CD4-positive, alpha-beta T cell treated with Interleukin-17A for 1 hour (primary cell): ENCODE results near the gene GSK3B.
"Not testable (repeated sequence)": the region's sequence is repeated elsewhere in the genome, so short reads cannot be mapped to it uniquely, and the experiment has no call there.

ENCODE experiments used
- DNase-seq: peaks from one replicate; pipeline ENCODE4 v3.0.0-alpha.2; 2020

Gene GSK3B

GRCh38 chr3:120052225-120052624 lies 42.0 kb downstream of the GSK3B start:
- no peak for DNase-seq

DNA sequence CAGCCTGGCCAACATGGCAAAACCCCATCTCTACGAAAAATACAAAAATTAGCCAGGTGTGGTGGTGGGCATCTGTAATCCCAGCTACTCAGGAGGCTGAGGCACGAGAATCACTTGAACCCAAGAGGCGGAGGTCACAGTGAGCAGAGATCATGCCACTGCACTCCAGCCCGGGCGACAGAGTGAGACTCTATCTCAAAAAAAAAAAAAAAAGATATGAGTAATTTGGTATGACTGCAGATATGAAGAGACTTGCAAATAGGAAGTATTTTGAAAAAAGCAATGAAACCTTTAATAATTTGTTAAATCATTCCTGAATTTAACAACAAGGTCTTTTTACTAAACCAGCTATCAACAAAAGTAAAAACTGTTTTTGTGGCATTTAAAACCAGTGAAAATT lies 42.7 kb downstream of the GSK3B start:
- not testable (repeated sequence) for DNase-seq

DNA sequence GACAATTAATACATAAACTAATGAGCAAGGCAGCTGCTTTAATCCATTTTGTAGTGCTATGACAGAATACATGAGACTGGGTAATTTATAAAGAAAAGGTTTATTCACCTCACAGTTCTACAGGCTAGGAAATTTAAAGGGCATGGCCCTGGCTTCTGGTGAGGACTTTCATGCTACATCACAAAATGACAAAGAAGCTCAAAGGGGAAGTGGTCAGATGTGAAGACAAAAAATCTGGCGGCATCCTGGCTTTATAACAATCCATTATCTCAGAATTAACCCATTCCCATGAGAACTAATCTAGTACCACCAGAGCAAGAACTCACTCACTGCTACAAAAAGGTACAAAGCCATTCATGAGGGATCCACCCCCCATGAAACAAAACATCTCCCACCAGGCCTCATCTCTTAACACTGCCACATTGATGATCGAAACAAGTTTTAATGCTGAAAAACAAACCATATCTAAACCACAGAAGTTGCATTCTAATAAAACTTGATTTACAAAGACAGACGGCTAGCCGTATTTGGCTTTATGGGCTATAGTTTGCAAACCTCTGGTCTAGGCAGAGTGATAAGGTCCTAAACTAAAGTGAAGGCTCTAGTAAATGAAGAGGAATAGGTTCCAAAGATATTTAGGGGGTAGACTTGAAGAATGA lies 44.2 kb downstream of the GSK3B start:
- no peak for DNase-seq

GRCh38 chr3:120049072-120049471 lies 45.2 kb downstream of the GSK3B start:
- no peak for DNase-seq

DNA sequence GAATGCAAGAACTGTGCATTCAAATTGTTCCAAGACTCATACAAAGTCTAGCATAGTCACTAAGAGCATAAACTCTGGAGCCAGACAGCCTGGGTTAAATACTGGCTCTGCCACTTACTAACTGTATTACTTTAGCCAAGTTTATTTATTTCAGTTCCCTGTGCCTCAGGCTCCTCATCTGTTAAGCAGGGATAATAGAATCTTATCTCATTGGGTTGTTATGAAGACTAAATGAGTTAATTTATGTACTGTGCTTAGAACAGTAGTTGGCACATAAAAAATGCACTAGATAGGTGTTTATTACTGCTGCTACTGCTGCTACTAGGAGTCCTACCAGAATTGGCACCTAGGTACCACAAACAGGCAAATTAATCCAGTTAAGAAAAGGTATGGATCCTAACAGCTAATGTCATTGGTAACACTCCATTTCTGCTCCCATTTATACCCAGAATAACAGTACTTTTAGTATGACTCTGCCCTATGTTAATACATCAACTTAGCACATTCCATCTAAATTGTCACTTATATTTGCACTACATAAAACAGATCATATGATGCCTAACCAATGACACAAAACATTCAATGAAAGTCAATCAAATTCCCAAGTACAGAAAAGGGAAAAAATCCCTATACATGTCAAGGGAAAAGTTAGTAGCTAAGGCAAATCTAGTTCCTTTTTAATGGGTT lies 45.7 kb downstream of the GSK3B start:
- DNase-seq = no peak

GRCh38 chr3:120047686-120048085 lies 46.6 kb downstream of the GSK3B start:
- no peak for DNase-seq

DNA sequence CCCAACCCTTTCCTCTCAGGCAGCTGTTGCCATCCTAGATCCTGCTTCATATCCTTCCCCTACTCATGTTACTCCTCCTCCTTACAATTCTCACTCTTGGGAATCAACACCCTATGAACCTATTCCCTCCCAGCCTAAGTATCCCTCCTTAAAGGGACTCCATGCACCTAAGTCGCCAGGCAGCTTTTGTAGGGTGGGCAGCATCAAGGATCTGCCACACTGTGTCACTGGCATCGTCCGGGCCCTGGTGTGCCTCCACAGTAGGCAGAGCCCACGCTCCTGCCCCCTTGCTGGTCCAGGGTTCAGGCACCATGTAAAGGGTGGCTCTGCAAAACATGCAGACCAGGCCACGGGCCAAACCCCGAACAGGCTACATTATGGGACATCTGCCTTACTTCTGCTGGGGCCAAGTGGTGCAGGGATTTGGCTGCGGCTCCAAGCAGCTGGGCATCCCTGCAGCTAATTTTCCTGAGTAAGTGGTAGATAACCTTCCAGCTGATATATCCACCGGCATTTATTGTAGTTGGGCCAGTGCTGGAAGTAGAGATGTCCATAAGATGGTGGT lies 53.4 kb downstream of the GSK3B start:
- no peak for DNase-seq

DNA sequence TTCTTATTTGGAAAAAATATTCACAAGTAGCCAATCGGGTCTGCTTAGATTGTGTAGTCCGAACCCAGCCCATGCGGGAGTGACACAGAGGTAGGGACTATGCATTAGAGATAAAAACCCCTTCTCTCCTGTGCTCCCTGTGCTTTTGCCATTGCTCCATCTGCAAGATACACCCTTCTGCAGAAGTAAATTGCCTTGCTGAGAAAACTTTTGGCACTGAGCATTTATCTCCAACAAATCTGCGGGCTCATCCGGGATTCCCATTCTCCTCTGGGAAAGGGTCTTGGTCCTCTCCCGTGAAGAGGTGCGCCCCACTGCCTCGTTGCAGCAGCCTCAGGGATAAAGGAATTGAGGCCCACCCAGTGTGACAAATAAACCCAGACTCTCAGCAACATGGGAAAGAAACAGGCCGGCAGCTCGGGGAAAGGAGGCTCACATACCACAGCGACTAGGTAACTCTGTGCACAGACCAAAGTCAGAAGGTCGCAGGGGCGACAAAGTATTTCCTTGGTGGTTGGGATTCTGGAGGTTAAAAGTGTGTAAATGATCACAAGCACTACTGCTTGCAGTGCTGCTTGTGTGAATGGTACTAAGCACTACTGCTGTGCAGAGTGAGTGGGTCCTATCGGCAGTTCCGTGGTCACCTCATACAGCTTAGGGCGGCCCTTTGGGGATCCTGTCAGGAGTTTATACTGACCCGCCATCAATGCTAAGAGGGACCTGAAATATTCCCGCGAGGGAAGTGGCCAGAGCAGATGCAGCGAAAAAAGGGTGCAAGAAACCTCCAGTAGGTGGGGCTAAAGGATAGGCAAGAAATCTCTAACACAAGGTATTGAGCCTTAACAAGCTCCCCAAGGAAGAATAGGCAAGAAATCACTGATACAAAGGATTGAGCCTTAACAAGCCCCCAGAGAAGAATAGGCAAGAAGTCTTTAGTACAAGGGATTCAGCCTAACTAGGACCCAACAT lies 54.3 kb downstream of the GSK3B start:
- no peak for DNase-seq

DNA sequence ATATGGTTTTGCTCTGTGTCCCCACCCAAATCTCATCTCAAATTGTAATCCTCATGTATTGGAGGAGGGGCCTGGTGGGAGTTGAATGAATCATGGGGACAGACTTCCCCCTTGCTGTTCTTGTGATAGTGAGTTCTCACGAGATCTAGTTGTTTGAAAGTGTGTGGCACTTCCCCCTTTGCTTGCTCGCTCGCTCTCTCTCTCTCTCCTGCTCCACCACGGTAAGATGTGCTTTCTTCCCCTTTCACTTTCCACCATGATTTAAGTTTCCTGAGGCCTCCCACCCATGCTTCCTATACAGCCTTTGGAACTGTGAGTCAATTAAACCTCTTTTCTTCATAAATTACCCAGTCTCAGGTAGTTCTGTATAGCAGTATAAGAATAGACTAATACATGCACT lies 60.7 kb downstream of the GSK3B start:
- DNase-seq = no peak

GRCh38 chr3:120031561-120031960 lies 62.7 kb downstream of the GSK3B start:
- DNase-seq = no peak

- no peak for DNase-seq
These were observed 64.5 kb downstream of the GSK3B start for GRCh38 chr3:120029749-120030148.

GRCh38 chr3:120028271-120029047 lies 65.8 kb downstream of the GSK3B start:
- DNase-seq = no peak

DNA sequence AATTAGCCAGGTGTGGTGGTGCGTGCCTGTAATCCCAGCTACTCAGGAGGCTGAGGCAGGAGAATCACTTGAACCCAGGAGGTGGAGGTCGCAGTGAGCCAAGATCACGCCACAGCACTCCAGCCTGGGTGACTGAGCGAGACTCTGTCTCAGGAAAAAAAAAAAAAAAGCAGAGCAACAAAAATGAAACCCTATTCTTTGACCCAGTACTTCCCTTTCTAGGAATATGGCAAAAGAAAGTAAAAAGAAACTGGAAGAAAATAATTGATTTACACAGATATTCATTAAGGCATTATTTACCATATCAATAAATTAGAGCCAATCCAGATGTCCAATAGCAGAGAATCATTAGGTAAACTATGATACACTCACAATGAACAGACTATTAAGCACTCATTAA lies 67.0 kb downstream of the GSK3B start:
- DNase-seq = no peak

- no peak for DNase-seq
These were observed 68.7 kb downstream of the GSK3B start for GRCh38 chr3:120025520-120025919.

DNA sequence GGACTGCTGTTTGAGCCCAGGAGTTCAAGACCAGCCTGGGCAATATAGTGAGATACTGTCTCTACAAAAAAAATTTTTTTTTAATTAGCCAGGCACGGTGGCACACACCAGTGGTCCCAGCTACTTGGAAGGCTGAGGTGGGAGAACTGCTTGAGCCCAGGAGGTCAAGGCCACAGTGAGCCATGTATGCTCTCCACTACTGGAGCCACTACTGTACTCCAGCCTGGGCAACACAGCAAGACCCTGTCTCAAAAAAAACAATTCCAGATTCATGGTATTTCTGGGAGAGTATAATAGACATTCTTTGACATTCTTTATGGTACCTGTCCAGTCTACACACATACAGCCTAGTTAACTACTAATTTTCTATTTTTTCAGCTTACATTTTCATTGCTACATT lies 70.1 kb downstream of the GSK3B start:
- DNase-seq = no peak

GRCh38 chr3:120022729-120023128 lies 71.5 kb downstream of the GSK3B start:
- DNase-seq = no peak

DNA sequence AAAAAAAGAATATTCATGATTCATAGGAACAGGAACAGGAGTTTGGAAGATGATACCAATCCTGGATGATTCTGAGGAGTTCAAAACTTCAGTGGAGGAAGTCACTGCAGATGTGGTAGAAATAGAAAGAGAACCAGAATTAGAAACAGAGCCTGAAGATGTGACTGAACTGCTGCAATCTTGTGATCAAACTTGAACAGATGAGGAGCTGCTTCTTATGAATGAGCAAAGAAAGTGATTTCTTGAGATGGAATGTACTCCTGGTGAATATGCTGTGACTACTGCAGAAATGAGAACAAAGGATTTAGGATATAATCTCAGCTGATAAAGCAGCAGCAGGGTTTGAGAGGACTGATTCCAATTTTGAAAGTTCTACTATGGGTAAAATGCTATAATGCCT lies 72.7 kb downstream of the GSK3B start:
- DNase-seq = no peak

DNA sequence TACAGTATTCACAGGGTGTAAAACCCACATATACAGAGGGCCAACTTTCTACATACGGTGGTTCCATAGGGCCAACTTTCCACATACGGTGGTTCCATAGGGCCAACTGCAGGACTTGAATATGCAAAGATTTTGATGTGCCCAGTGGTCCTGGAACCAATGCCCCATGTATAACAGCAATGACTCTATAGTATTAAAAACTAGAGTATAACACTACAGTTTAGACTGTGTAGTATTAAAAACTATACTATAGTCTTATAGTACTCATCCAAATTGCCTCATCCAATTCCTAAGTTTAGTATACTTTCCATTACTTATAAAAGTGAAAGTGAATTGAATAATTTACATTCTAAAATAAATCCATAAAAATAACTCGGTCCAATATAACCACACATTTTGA lies 75.9 kb downstream of the GSK3B start:
- DNase-seq = no peak

DNA sequence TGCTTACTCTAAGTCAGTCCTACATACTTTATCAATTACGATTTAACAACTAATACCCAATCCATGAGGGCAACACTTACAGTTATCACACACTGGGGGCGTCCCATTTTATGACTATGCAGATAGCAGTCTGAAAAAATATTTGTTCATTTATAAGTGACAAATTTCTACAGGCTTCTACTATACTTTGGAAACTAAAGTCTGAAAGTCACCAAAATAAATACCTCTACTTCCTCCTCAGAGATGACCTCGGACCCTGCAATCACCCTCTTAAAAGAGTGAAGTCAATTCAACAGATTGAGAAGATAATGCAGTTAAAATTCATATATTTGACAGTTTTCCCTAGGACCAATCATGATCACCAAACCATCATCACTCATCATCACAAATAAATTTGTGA lies 76.6 kb downstream of the GSK3B start:
- DNase-seq = no peak

GRCh38 chr3:120013481-120013880 lies 80.8 kb downstream of the GSK3B start:
- no peak for DNase-seq

GRCh38 chr3:120005741-120006140 lies 88.5 kb downstream of the GSK3B start:
- DNase-seq = not testable (repeated sequence)

GRCh38 chr3:120004008-120004498 lies 90.2 kb downstream of the GSK3B start:
- not testable (repeated sequence) for DNase-seq
